GM18517 (cell line): Measurements from ENCODE around the gene EMCN.
"Not testable (repeated sequence)": the region's sequence is repeated elsewhere in the genome, so short reads cannot be mapped to it uniquely, and the experiment has no call there.

Experiments
- ATAC-seq: cut with Tn5 transposase; IDR thresholded peaks from one replicate; pipeline ENCODE4 v1.9.1; 2021; ENCODE audit warnings: mild to moderate bottlenecking, moderate library complexity; ENCODE audit not compliant: unreplicated experiment

The EMCN gene

DNA sequence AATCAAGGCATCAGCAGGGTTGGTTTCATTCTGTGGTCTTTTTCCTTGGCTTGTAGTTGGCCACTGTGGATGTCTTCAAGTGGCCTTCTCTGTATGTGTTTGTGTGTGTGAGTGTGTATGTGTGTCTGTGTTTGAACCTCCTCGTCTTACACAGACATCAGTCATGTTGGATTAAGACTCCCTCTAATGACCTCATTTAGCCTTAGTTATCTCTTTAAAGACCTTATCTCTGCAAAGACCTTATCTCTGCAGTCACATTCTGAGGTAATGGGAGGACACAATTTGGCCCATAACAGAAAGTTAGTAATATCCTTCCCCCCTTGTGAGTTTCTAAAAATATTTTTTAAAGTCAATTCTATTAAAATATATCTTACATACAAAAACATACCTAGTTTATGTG, 126.7 kb downstream of the EMCN start:
- no peak for ATAC-seq

- ATAC-seq = no peak
Measured at GRCh38 chr4:100386270-100386669, 131.6 kb downstream of the EMCN start.

DNA sequence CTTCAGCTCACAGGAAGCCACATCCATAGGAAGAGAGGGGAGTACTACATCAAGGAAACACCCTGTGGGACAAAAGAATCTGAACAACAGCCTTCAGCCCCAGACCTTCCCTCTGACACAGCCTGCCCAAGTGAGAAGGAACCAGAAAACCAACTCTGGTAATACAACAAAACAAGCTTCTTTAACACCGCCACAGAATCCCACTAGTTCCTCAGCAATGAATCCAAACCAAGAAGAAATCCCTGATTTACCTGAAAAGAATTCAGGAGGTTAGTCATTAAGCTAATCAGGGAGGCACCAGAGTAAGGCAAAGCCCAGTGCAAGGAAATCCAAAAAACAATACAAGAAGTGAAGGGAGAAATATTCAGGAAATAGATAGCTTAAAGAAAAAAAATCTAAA, 137.4 kb downstream of the EMCN start:
- not testable (repeated sequence) for ATAC-seq

DNA sequence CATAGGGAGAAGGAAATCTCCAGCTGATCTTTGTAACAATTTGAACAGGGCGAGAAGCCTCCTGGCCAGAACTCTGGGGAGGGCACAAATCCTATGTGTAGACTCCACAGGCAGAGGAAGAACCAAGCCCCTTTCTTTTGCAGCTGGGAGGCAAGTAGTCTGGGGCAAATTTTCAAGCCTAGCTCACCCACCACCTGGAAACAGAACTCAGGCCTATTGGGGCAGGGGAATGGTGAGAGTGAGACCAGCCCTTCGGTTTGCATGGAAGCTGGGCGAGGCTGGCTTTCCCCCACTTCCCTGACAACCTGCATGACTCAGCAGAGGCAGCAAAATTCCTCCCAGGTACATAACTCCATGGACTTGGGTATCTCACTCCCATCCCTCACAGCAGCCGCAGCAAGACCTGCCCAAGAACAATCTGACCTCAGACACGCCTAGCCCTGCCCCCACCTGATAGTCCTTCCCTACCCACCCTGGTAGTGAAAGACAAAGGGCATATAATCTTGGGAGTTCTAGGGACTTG, 138.2 kb downstream of the EMCN start:
- no peak for ATAC-seq

- no peak for ATAC-seq
Measured at GRCh38 chr4:100372432-100372831, 145.4 kb downstream of the EMCN start.

- ATAC-seq = no peak
Measured at GRCh38 chr4:100369871-100370270, 148.0 kb downstream of the EMCN start.

DNA sequence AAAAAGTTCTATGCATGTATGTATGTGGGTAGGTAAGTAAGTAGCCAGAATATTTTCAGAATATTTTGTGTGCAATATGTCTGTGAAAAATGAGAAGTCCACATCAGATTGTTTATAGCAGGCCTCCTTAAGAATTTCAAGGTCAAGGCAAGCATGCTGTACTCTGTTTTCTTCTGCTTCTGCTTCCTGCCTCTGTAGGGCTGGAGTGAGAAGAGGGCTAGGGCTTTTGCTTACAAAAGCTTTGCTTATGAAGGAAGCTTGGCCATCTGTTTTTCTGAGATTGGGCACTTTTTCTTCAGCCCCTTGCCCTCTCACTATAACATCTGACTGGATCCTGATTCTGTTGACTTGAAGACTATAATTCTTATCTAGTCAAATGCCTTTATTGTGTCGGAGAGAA, 150.4 kb downstream of the EMCN start:
- ATAC-seq = no peak

DNA sequence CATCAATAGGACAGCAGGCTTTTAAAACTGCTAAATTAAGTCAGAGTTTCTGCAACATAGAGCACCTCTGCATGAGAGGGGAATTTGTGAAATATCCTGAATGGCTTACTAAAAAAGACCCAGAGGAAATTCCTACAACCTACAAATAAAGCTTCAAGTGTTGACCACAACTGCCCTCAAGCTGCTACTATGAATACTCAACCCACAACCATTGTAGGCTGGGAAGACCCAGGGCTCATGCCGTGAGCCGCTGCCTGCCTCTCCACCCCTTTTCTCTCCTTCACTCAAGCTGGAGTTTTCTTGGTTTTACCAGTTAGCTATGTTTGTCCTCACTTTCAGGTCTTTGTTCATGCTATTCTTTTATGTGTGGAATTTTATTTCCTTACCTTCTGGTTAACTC, 151.6 kb downstream of the EMCN start:
- no peak for ATAC-seq

DNA sequence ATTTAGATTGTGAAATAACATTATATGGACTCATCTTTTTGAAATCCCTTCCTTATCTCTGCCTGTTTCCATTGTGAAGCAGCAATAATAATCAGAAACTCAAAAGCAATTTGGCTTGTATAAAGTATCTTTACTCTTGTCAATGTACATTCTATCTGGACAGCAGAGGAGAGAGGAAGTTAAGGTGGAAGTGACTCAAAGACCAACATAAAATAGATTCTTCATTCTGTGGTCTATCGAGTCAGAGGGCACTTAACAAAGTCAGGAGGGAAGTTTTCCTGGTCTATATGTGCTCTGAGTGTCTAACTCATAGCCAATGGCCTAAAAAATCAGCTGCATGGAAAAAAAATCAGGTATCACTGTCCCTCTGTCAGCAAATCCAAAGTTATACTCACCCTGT, 155.5 kb downstream of the EMCN start:
- ATAC-seq = no peak

GRCh38 chr4:100361336-100361735, 156.5 kb downstream of the EMCN start:
- ATAC-seq = no peak

DNA sequence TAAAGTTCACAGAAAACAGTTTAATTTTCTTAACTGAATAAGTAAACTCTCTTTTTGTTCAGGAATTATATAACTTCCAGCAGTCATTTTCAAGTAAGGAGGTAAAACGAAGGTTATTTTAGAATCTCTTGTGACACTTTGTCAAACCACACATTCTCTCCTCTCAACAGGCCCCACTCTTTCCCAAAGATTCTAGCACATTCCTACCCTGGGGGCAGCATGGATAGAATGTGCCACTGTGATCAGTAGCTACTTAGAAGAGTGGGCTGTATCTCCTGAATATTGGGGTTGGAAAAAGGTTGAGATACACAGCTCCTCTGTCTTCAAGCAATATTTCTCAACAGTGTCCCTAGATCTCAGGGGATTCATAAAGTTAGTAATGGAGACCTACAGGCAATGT, 157.6 kb downstream of the EMCN start:
- ATAC-seq = no peak

DNA sequence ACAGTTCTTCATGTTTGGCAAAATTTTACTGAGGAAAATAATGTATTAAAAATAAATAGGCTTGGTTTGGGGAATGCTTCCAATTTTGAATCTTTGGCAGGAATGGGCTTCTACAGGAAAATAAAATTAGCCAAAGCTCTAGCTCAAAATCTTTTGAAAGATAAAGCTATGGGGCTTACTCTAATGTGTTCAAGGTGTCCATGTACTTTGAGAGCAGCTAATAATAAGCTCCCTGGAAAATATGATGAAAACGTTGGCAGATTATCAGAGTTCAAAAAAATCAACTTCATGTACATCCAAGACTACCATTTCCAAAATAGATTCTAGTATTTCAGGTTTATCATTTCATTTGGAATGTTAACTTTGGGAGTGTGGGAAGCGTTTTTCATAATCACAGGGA, 158.4 kb downstream of the EMCN start:
- no peak for ATAC-seq

DNA sequence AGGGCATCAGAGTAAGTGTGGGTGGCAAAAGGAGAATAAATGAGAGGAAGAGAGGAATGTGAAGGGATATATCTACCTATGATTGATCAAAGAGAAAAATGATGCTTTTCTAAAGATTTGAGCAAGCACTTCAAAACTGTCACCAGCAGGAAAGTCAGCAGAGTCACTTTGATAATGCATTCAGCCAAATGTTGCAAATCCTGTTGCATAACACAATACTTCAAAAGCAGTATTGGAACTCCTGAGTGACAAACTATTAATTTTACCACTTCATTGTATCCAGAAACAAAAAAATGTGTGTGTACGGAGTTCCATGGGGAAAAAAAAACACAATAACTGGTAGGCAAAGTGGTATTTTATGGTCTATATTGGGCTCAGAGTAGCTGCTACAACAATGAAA, 160.3 kb downstream of the EMCN start:
- no peak for ATAC-seq

GRCh38 chr4:100356172-100356571, 161.7 kb downstream of the EMCN start:
- ATAC-seq = no peak

DNA sequence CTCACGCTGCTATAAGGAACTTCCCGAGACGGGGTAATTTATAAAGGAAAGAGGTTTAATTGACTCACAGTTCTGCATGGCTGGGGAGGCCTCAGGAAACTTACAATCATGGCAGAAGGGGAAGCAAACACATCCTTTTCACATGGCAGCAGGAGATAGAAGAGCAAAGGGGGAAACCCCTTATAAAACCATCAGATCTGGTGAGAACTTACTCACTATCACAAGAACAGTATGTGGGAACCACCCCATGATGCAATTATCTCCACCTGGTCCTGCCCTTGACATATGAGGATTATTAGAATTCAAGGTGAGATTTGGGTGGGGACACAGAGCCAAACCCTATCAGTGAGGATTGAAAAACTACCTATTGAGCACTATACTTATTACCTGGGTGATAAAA, 165.5 kb downstream of the EMCN start:
- not testable (repeated sequence) for ATAC-seq

DNA sequence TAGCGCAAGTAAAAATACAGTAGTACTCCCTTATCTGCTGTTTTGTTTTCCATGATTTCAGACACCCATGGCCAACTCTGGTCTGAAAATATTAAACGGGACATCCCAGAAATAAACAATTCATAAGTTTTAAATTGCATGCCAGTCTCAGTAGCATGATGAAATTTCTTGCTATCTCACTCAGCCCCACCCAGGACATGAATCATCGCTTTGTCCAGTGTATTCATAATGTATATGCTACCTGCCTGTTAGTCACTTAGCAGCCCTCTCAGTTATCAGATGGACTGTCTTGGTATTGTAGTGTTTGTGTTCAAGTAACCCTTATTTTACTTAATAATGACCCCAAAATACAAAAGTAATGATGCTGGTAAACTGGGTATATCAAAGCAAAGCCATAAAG, 169.3 kb downstream of the EMCN start:
- no peak for ATAC-seq

DNA sequence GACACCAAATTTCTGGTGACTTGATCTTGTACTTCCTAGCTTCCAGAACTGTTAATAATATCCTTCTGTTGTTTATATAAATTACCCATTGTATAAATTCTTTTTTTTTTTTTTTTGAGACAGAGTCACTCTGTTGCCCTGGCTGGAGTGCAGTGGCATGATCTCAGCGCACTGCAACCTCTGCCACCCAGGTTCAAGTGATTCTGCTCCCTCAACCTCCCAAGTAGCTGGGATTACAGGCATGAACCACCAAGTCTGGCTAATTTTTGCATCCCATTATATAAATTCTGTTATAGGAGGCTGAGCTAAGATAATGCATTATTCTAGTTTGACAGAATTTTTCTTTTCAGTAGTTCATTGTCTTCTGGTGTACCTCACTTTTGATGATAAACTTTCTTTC, 170.6 kb downstream of the EMCN start:
- no peak for ATAC-seq

DNA sequence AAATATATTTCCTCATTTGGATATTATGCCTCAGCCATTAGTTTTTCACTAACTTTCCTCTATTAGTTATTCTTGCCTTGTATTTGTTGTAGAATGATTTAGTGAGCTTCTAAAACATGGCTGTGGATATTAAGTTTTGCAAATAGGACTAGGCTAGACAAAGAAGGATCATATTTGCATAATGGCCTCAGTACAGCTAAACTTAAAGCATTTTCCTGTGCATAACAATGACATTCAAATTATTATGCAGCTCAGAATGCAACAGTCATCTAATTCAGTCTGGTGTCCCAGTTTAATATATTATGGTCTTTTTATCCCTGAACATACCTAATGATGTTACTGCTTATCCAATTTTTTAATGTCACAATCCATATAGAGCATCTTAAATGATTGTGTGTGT, 172.2 kb downstream of the EMCN start:
- ATAC-seq = no peak
